ENCODE results near the gene IGFBP2. TPM values are rescaled to one million over a fixed set of nuclear protein-coding genes. Genes with fewer than 3 reads are reported as not detected.

IGFBP2 gene
- total and polyA plus RNA-seq, 2 of the 8 experiments (the other 6 are each of a cell fraction or from before 2014, with no cell fraction given): 326 to 782 TPM

DNA sequence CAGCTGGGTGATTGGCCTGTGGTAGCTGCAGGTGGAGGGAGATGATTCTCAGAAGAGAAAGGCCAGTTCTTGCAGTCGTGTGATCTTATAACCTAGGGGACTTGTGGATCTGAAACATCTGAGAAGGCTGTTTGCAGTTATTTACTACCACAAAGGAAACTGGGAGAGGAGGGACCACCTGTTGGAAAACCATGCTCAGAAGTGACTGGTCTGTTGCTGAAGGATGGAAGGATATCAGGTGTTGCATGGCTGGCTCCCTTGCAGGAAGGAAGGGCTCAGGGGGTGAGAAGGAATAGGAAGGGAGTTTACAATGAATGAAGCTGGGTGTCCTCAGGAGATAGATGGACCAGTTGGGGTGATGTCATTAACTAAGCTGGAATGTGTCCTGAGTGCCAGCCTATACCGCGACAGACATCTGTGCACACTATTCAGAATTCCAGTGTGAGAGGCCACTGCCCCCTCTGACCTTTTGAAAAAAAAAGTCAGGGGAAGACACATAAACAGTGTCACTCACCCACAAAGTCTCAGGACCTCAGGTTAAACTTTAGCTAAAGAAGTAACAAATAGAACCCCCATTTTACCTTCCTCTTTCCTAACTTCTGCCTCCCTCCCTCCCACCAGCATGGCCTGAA lies 17.5 kb downstream of the IGFBP2 start (continued):
- TF ChIP-seq SP2 (IDR thresholded peaks at IDR 0.05; ENCODE audit: low read length) (no peak), EGR1 (IDR thresholded peaks at IDR 0.05; ENCODE audit: borderline replicate concordance, low read depth, low read length) (no peak)

Data from H1 (cell line).